Measurements from ENCODE around the gene ANKRD44.

ANKRD44 gene

DNA sequence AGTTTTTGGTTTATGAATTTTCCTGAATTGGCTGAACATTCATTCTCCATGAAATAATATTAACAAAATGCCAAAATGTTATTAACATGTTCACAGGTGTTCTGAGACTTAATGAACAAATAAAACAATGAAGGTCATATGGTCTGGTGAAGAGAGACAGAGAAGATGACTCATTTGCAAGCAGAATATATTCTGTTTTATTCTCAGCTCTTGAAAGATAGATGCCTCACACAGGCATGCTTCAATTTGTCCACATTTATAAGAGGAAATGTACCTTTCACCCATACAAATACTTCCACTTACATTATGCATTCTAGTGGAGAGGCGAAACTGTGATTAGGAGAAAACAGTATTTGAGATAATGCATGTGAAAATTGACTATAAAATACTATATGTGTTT, 308.7 kb downstream of the ANKRD44 start:
- Histone ChIP-seq H3K9me3 (ENCODE audit: insufficient read depth, low read depth, low read length) (no peaks in the 10 kb centered on the region), H3K4me3 (ENCODE audit: low read depth, low read length) (no peak overlapping the region), H3K79me2 (ENCODE audit: control insufficient read depth, insufficient read depth, low read length, poor library complexity) (no peaks in the 10 kb centered on the region), H3K4me1 (ENCODE audit: control insufficient read depth in 1 of 2, insufficient read depth in 2 of 2, low read length in 2 of 2) (peaks cover 3 to 4% of the 10 kb centered on the region in 2 experiments), H3K27ac (ENCODE audit: low read depth, low read length) (no peak overlapping the region), H2BK12ac (ENCODE audit: low read length) (no peak overlapping the region), H3K4ac (ENCODE audit: low read depth, low read length) (no peak overlapping the region), H3K23ac (ENCODE audit: low read length) (no peak overlapping the region), H3K79me1 (ENCODE audit: low read length) (no peaks in the 10 kb centered on the region), H3K27me3 (ENCODE audit: insufficient read depth, low read length) (no peaks in the 10 kb centered on the region), H3K9ac (ENCODE audit: low read length) (no peak overlapping the region), H4K12ac (ENCODE audit: low read depth, low read length) (no peak overlapping the region), H2BK120ac (ENCODE audit: insufficient read depth, low read length, poor library complexity) (no peak overlapping the region), H2BK5ac (ENCODE audit: low read depth, low read length, poor library complexity) (no peak overlapping the region), H3K18ac (ENCODE audit: low read length) (no peak overlapping the region), H4K91ac (ENCODE audit: low read depth, low read length) (no peak overlapping the region), H2AK5ac (ENCODE audit: low read length) (no peak overlapping the region), H3K36me3 (ENCODE audit: control insufficient read depth in 1 of 2, insufficient read depth in 2 of 2, low read length in 2 of 2) (no peaks in the 10 kb centered on the region), H4K8ac (ENCODE audit: low read depth, low read length) (no peak overlapping the region), H3K4me2 (ENCODE audit: low read length) (no peak overlapping the region), H3K14ac (ENCODE audit: low read length) (no peak overlapping the region), H2AFZ (ENCODE audit: insufficient read depth, low read length, poor library complexity) (no peak overlapping the region)
- DNase-seq, result no peak
- no CpG with 5 or more reads among the region's 1 CpG for WGBS (ENCODE audit: extremely low coverage, insufficient coverage, insufficient read length)

DNA sequence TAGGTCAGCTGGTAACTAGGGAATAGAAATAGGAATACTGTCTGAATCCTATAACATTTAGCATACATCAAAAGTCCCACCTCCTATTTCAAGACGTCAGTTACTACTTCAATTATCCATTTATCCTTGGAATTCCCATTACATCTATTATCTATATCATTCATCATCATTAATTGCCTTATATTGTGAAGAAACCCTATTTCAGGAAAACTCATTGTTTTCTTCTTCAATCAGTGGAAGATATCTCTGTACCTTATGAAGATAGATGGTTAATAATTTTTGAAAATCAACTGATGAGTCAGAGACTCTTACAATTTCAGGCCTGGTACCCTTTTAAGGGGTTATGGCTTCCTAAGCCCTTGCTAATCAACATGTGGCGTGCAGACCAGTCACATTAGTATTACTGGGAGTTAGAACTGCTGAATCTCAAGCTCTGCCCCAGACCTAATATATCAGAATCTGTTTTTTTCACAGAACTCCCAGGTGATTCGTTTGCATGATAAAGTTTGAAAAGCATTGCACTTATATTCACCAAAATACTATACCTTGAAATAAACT, 314.7 kb downstream of the ANKRD44 start:
- H2AK5ac ChIP-seq (ENCODE audit: low read length), result no peak overlapping the region
- no peak overlapping the region for H2BK12ac ChIP-seq (ENCODE audit: low read length)
- no peak overlapping the region for H2AFZ ChIP-seq (ENCODE audit: insufficient read depth, low read length, poor library complexity)
- H3K9ac ChIP-seq (ENCODE audit: low read length), result no peak overlapping the region
- H3K4me2 ChIP-seq (ENCODE audit: low read length), result no peak overlapping the region
- no peak overlapping the region for H4K12ac ChIP-seq (ENCODE audit: low read depth, low read length)
- H3K4me3 ChIP-seq (ENCODE audit: low read depth, low read length), result no peak overlapping the region
- WGBS (ENCODE audit: extremely low coverage, insufficient coverage, insufficient read length), result no CpG with 5 or more reads among the region's 3 CpGs
- no peak overlapping the region for H2BK5ac ChIP-seq (ENCODE audit: low read depth, low read length, poor library complexity)
- no peak overlapping the region for H3K14ac ChIP-seq (ENCODE audit: low read length)
- H3K27ac ChIP-seq (ENCODE audit: low read depth, low read length), result no peak overlapping the region
- no peaks in the 10 kb centered on the region for H3K9me3 ChIP-seq (ENCODE audit: insufficient read depth, low read depth, low read length)
- no peaks in the 10 kb centered on the region for H3K79me2 ChIP-seq (ENCODE audit: control insufficient read depth, insufficient read depth, low read length, poor library complexity)
- H4K8ac ChIP-seq (ENCODE audit: low read depth, low read length), result no peak overlapping the region
- no peaks in the 10 kb centered on the region for H3K36me3 ChIP-seq (ENCODE audit: control insufficient read depth in 1 of 2, insufficient read depth in 2 of 2, low read length in 2 of 2)
- no peaks in the 10 kb centered on the region for H3K4me1 ChIP-seq (ENCODE audit: control insufficient read depth in 1 of 2, insufficient read depth in 2 of 2, low read length in 2 of 2)
- H3K18ac ChIP-seq (ENCODE audit: low read length), result no peak overlapping the region
- no peaks in the 10 kb centered on the region for H3K27me3 ChIP-seq (ENCODE audit: insufficient read depth, low read length)
- DNase-seq, result no peak
- no peak overlapping the region for H3K4ac ChIP-seq (ENCODE audit: low read depth, low read length)
- no peaks in the 10 kb centered on the region for H3K79me1 ChIP-seq (ENCODE audit: low read length)
- no peak overlapping the region for H2BK120ac ChIP-seq (ENCODE audit: insufficient read depth, low read length, poor library complexity)
- no peak overlapping the region for H3K23ac ChIP-seq (ENCODE audit: low read length)
- no peak overlapping the region for H4K91ac ChIP-seq (ENCODE audit: low read depth, low read length)

DNA sequence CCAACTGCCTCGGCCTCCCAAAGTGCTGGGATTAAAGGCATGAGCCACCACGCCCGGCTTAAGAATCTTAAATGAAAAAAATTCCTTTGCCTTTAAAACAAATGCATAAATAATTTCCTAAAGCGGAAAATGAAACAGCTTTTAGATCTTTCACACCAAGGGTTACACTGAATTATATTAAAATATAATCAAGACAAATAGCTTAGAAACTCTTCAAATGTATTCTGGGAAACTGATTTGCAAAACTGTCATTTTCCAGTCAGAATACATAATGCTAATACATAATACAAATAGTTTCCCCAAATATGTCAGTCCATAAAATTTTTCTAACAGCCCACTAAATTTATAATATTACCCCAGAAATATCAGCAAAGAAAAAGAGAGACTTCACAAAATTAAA, 315.8 kb downstream of the ANKRD44 start:
- Histone ChIP-seq H3K79me1 (ENCODE audit: low read length) (no peaks in the 10 kb centered on the region), H2BK5ac (ENCODE audit: low read depth, low read length, poor library complexity) (no peak overlapping the region), H4K12ac (ENCODE audit: low read depth, low read length) (no peak overlapping the region), H3K9ac (ENCODE audit: low read length) (no peak overlapping the region), H4K8ac (ENCODE audit: low read depth, low read length) (no peak overlapping the region), H3K4me1 (ENCODE audit: control insufficient read depth in 1 of 2, insufficient read depth in 2 of 2, low read length in 2 of 2) (no peaks in the 10 kb centered on the region), H3K18ac (ENCODE audit: low read length) (no peak overlapping the region), H3K27ac (ENCODE audit: low read depth, low read length) (no peak overlapping the region), H3K9me3 (ENCODE audit: insufficient read depth, low read depth, low read length) (no peaks in the 10 kb centered on the region), H3K23ac (ENCODE audit: low read length) (no peak overlapping the region), H2BK120ac (ENCODE audit: insufficient read depth, low read length, poor library complexity) (no peak overlapping the region), H3K4ac (ENCODE audit: low read depth, low read length) (no peak overlapping the region), H2BK12ac (ENCODE audit: low read length) (no peak overlapping the region), H3K4me2 (ENCODE audit: low read length) (no peak overlapping the region), H2AK5ac (ENCODE audit: low read length) (no peak overlapping the region), H3K4me3 (ENCODE audit: low read depth, low read length) (no peak overlapping the region), H3K36me3 (ENCODE audit: control insufficient read depth in 1 of 2, insufficient read depth in 2 of 2, low read length in 2 of 2) (no peaks in the 10 kb centered on the region), H3K14ac (ENCODE audit: low read length) (no peak overlapping the region), H4K91ac (ENCODE audit: low read depth, low read length) (no peak overlapping the region), H2AFZ (ENCODE audit: insufficient read depth, low read length, poor library complexity) (no peak overlapping the region), H3K79me2 (ENCODE audit: control insufficient read depth, insufficient read depth, low read length, poor library complexity) (no peaks in the 10 kb centered on the region), H3K27me3 (ENCODE audit: insufficient read depth, low read length) (no peaks in the 10 kb centered on the region)
- WGBS (ENCODE audit: extremely low coverage, insufficient coverage, insufficient read length), result no CpG with 5 or more reads among the region's 4 CpGs
- no peak for DNase-seq

DNA sequence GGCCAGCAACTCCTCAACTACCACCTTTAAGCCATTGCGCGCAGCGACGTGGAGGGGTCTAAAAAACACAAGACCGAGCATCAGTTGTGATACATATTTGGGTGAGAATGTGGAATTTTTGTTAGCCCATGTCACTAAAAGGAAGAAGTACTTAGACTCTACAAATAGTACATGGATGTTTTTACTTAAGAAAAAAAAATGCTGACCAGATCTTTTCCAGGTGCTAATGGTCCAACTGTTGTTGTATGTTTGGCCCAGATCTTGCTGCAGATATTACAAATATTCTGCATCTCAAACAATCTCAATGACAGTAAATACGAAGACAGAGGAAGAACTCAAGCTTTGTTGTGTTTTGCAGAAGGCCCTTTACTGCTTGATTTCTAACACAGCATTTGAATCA, 317.0 kb downstream of the ANKRD44 start:
- no peak overlapping the region for H3K27ac ChIP-seq (ENCODE audit: low read depth, low read length)
- H3K79me1 ChIP-seq (ENCODE audit: low read length), result no peaks in the 10 kb centered on the region
- no CpG with 5 or more reads among the region's 6 CpGs for WGBS (ENCODE audit: extremely low coverage, insufficient coverage, insufficient read length)
- H3K79me2 ChIP-seq (ENCODE audit: control insufficient read depth, insufficient read depth, low read length, poor library complexity), result no peaks in the 10 kb centered on the region
- H2AFZ ChIP-seq (ENCODE audit: insufficient read depth, low read length, poor library complexity), result no peak overlapping the region
- H3K14ac ChIP-seq (ENCODE audit: low read length), result no peak overlapping the region
- no peaks in the 10 kb centered on the region for H3K4me1 ChIP-seq (ENCODE audit: control insufficient read depth in 1 of 2, insufficient read depth in 2 of 2, low read length in 2 of 2)
- H3K9ac ChIP-seq (ENCODE audit: low read length), result no peak overlapping the region
- H2BK120ac ChIP-seq (ENCODE audit: insufficient read depth, low read length, poor library complexity), result no peak overlapping the region
- H3K4ac ChIP-seq (ENCODE audit: low read depth, low read length), result no peak overlapping the region
- H3K4me3 ChIP-seq (ENCODE audit: low read depth, low read length), result no peak overlapping the region
- no peak overlapping the region for H3K18ac ChIP-seq (ENCODE audit: low read length)
- no peak overlapping the region for H2BK12ac ChIP-seq (ENCODE audit: low read length)
- no peak overlapping the region for H2BK5ac ChIP-seq (ENCODE audit: low read depth, low read length, poor library complexity)
- H3K9me3 ChIP-seq (ENCODE audit: insufficient read depth, low read depth, low read length), result no peaks in the 10 kb centered on the region
- H3K4me2 ChIP-seq (ENCODE audit: low read length), result no peak overlapping the region
- H3K36me3 ChIP-seq (ENCODE audit: control insufficient read depth in 1 of 2, insufficient read depth in 2 of 2, low read length in 2 of 2), result no peaks in the 10 kb centered on the region
- no peak for DNase-seq
- H4K91ac ChIP-seq (ENCODE audit: low read depth, low read length), result no peak overlapping the region
- H4K8ac ChIP-seq (ENCODE audit: low read depth, low read length), result no peak overlapping the region
- no peak overlapping the region for H4K12ac ChIP-seq (ENCODE audit: low read depth, low read length)
- no peaks in the 10 kb centered on the region for H3K27me3 ChIP-seq (ENCODE audit: insufficient read depth, low read length)
- H2AK5ac ChIP-seq (ENCODE audit: low read length), result no peak overlapping the region
- H3K23ac ChIP-seq (ENCODE audit: low read length), result no peak overlapping the region

Data from trophoblast cell (in vitro differentiated cells and primary cell).